C4-2B (cell line): Measurements from ENCODE around the gene BEND2.

ENCODE experiments used
- CTCF ChIP-seq: fragments of 450-650 bp; conservative IDR thresholded peaks from 2 replicates; pipeline ENCODE4 v1.5.1; 2017; ENCODE audit warnings: mild to moderate bottlenecking
- ZFX ChIP-seq: fragments of 450-650 bp; IDR thresholded peaks from 2 replicates; pipeline ENCODE4 v1.6.1; 2017

- TF ChIP-seq CTCF (no peak), ZFX (no peak)
Observed at GRCh38 chrX:18172970-18173369, 47.7 kb downstream of the BEND2 start.
